Neural progenitor cell (in vitro differentiated cells): ENCODE results near the gene PRUNE2.

ENCODE experiments used
- CTCF ChIP-seq: fragments of 200-600 bp; sonication (generic); IDR thresholded peaks from 2 replicates; pipeline ENCODE4 v1.5.1; 2017; ENCODE audit warnings: antibody characterized with exemption, mild to moderate bottlenecking
- EZH2phosphoT487 ChIP-seq: fragments of 200-600 bp; sonication (generic); IDR thresholded peaks from 2 replicates; pipeline ENCODE4 v1.6.1; 2017; ENCODE audit warnings: antibody characterized with exemption

GRCh38 chr9:76643399-76644117, 262.4 kb downstream of the PRUNE2 start:
- TF ChIP-seq EZH2phosphoT487 (no peak), CTCF (no peak)
